GM12801 (cell line): ENCODE data around the gene PCDH1.

Experiments
- CTCF ChIP-seq: IDR thresholded peaks from one replicate; pipeline ENCODE4 v1.5.1; 2011; ENCODE audit warnings: control low read depth; ENCODE audit not compliant: insufficient read length; ENCODE audit errors: extremely low read depth

PCDH1 gene

GRCh38 chr5:141849415-141850243, 28.6 kb downstream of the PCDH1 start:
- TF ChIP-seq CTCF = no peak

DNA sequence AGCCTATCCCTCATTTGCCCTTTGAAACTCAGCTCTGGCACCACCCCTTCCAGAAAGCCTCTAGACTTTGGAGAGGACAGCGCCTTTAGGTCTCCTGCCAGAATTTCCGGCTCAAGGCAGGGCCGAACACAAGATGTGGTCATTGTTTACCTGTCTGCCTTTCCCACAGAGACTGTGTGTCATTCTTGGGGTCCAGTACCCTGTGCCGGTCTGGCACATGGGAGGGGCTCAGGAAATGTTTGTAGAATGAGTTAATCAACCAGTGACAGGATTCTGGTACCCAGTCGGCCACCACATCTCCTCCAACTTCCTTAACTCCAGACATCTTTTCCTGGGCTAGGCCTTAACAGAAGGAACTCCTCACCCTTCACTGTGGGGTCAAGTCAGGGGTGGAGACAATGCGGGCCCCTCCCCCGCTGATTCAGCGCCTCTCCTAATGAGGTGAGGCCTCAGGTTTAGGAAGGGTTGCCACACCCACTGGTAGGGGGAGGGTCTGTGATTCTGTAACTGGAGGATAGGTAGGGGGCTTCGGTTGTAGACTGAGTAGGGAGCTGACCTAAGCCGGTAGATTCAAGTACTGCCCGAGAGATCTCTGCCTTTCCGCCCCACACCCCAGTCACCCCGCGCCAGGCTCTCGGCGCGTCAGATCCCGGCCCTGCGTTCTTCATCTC, 29.3 kb downstream of the PCDH1 start:
- no peak for TF ChIP-seq CTCF

DNA sequence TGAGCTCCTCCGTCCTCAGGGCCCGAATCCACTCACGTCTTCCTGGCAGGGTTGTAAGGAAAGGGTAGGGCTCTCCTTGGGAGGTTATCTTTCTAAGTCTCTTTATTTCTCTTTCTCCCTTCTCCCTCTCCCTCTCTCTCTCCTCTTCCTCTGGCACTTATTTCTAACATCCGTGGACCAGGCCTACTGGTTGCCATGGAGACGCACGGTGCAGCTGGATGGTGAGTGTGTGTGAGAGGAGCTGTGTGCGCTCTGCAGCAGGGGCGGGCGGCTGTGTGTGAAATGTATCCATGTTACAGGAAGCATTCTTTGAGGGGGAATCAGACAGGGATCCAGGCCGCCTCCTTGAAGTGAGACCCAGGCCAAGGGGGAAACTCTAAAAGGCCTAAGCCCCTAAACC, 32.2 kb downstream of the PCDH1 start:
- TF ChIP-seq CTCF = no peak

DNA sequence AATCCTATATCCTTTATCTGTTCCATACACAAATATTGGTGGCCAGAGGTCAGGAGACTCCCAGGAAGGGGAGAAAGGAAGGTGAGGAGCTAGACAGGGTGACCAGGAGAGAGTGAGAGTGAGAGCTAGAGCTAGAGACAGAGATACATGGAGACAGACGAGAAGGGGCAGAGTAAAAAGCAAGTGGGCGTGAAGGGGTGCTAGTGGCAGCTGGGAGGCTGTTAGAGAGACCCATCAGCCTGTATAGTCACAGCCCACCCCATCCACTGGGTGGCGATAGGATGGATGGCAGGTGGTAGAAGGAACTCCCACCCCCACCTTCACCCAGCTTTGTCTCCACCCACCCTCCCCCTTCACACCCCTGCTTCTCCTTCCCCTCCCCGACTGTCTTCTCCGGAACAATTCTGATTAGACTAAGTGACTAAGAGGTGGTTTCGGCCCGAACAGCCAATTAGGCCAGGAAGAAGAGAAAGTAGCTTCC, 32.8 kb downstream of the PCDH1 start:
- no peak for TF ChIP-seq CTCF

- TF ChIP-seq CTCF = no peak
These were observed 33.7 kb downstream of the PCDH1 start for GRCh38 chr5:141844414-141845097.

DNA sequence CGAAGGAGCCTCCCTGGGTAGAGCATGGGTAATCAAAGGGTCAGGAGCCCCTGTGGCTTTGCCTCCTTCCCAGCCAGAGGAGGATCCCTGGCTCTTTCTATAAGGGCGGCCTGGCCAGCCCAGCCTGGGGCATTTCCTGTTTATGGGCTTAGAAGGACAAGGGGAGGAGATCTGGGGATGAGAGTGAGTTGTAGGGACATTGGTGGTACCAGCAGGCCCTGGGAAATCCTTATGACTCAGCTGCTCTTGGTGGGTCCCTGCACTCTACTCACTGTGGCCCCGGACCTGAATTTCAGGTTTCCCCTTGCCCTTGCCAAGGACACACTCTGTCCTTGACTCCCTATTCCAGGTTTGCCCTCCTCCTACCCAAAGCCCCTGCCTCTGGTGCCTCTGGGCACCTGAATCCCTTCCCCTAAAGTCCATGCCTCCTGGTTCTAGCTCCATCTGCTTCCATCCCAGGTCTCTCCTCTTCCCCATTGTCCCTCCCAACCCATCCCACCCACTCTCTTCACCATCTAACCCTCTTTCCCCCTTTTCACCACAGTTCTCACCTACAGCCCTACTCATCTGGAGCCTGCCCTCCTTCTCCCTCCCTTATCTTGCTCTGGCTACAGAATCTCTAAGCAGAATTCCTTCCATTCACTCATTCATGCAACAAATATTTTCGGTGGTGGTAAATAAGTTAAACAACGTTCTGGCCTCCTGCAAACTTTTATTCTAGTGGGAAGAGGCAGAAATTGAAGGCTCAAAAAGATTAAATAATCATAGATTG, 34.9 kb downstream of the PCDH1 start:
- TF ChIP-seq CTCF = no peak
